GM15510 (cell line): ENCODE data around the gene FGFRL1.

Source experiments
- POLR2A ChIP-seq: IDR thresholded peaks from 3 replicates; pipeline ENCODE4 v1.6.1; 2011; ENCODE audit warnings: borderline replicate concordance; ENCODE audit not compliant: insufficient read length; ENCODE audit errors: extremely low read depth

FGFRL1 gene

DNA sequence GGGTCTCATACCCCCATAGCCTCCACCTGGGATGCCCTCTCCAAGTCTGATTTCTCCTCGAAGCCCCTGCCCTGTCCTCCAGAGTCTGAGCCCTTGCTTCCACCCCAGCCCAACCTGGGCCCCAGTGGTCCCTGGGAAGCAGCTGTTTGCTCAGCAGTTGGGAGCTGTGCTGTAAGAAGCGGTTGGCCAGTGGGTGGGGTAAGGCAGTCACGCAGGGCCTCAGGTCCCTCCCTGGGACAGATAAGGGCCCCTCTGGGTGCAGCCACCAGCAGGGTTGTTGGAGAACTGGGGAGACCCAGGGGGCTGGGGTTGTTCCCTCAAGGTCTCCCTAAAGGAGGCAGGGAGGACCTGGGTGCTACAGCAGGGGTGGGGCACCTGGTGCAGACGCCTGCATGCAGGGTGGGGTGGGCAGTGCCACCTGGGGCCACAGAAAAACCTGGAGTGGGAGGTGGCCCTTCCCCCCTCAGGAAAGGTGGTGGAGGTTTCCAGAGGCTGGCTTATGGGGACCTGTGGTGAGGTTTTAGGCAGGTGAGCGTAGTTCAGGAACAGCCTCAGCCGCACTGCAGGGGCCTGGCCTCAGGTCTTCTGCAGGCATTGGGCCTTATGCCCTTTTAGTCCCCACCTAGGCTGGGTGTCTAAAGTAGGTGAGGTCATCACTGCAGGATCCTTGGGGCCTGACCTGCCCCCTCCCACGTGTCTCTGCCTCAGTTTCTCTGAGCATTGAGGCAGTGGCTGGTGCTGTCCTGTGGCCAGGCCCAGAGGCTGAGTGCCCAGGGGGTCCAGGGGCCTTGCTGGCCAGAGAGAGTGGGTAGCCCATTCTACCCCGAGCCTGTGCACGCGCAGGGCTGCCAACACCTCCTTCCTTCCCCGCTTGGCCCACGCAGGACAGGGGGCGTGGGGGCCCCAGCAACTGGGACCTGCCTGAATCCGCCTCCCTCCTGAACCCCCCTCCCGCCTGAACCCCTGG lies 15.1 kb upstream of the FGFRL1 start:
- no peak for TF ChIP-seq POLR2A

- no peak for TF ChIP-seq POLR2A
Measured at GRCh38 chr4:996997-997374, 14.4 kb upstream of the FGFRL1 start.

- no peak for TF ChIP-seq POLR2A
Measured at GRCh38 chr4:997375-998071, 13.9 kb upstream of the FGFRL1 start.

DNA sequence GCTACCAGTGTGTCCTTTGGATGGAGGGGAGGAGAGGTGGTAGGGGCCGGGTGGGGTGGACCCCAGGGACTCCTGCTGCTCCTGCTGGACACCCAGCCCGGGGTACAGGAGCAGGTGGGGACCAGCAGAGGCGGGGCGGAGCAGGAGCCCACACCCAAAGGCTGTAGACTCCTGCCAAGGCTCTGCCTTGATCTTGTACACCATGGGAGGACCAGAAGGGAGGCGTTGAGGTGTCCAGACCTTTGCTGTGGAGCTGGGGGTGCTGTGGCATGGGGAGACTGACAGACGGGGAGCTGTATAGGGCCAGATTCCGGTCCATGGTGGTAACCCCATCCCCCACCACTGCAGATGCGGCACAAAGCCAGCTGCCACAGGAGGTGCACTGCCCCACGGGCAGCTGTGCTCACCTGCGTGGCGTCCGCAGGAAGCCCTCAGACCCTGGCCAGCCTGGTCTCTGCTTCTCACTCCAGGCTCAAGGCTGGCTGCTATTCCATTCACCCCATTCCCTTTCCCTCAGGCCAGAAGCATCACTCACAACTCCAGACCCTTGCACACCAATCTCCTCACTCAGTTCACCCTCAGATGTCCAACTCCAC lies 13.2 kb upstream of the FGFRL1 start:
- no peak for TF ChIP-seq POLR2A

GRCh38 chr4:999882-1000425 lies 11.5 kb upstream of the FGFRL1 start:
- TF ChIP-seq POLR2A: no peak

GRCh38 chr4:1000686-1001260 lies 10.7 kb upstream of the FGFRL1 start:
- TF ChIP-seq POLR2A: no peak

DNA sequence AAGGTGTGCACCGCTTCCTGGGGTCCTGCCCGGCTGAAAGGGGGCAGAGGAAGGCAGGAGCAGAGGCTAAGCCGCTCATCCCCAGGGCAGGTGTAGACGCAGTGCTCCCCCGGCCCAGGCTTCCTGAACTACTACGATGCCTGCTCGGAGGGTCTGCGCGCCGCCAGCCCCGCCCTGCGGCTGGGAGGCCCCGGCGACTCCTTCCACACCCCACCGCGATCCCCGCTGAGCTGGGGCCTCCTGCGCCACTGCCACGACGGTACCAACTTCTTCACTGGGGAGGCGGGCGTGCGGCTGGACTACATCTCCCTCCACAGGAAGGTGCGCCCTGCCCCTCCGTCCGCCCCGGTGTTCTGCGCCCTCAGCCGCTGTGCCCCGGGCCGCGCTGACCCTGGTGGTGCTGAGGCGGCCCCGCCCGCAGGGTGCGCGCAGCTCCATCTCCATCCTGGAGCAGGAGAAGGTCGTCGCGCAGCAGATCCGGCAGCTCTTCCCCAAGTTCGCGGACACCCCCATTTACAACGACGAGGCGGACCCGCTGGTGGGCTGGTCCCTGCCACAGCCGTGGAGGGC lies 9.8 kb upstream of the FGFRL1 start:
- TF ChIP-seq POLR2A: no peak

DNA sequence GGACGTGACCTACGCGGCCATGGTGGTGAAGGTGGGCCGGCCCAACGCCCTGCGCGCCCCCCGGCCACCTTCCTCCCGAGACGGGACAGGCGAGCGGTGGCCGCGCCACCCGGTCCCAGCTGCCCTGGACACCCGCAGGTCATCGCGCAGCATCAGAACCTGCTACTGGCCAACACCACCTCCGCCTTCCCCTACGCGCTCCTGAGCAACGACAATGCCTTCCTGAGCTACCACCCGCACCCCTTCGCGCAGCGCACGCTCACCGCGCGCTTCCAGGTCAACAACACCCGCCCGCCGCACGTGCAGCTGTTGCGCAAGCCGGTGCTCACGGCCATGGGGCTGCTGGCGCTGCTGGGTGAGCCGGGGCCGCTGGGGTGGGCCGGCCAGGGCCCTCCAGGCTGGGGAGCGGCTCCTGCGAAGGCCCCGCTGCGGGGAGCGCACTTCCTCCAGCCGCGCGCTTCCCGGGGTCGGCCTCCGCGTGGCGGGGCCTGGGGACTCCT lies 9.2 kb upstream of the FGFRL1 start:
- no peak for TF ChIP-seq POLR2A

DNA sequence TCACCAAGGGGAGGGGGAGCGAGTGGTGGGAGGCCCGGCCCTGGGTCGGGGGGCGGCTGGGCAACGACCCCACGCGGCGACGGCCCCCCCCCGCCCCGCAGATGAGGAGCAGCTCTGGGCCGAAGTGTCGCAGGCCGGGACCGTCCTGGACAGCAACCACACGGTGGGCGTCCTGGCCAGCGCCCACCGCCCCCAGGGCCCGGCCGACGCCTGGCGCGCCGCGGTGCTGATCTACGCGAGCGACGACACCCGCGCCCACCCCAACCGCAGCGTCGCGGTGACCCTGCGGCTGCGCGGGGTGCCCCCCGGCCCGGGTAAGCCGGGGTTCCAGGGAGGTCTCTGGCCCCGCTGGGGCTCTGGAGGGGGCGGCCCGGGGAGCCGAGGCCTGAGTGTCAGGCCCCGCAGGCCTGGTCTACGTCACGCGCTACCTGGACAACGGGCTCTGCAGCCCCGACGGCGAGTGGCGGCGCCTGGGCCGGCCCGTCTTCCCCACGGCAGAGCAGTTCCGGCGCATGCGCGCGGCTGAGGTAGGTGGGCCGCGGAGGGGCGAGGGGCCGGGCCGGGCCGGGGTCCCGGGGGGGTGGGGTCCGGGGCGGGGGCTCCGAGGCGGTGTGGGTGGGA lies 8.7 kb upstream of the FGFRL1 start:
- no peak for TF ChIP-seq POLR2A

- TF ChIP-seq POLR2A: no peak
Measured at GRCh38 chr4:1003271-1004070, 8.0 kb upstream of the FGFRL1 start.

- TF ChIP-seq POLR2A: no peak
Measured at GRCh38 chr4:1004071-1004418, 7.4 kb upstream of the FGFRL1 start.

- no peak for TF ChIP-seq POLR2A
Measured at GRCh38 chr4:1004557-1005485, 6.6 kb upstream of the FGFRL1 start.
